ENCODE measurements around the gene KREMEN2. TPM values are rescaled to one million over a fixed set of nuclear protein-coding genes. Genes with fewer than 3 reads are reported as not detected.
"Not testable (repeated sequence)": the region's sequence is repeated elsewhere in the genome, so short reads cannot be mapped to it uniquely, and the experiment has no call there.

The KREMEN2 gene
- total RNA-seq, 1 donor from 2014 or later, result 0.50 TPM

DNA sequence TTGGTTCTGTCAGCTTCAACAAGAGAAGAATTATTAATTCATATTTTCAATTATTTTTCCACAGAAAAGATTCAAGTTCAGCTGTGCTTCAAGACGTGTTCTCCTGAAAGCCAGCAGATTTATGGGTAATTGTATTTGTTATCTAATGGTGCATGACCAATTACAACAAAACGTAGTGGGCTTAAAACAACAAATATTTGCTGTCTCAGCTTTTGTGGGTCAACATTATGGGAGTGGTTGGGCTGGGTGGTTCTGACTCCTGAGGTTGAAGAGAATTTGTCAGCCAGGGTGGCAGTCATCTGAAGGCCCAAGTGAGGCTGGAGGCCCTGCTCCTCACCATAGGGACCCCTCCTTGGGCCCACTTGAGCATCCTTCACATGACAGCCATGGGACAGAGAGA lies 24.1 kb upstream of the KREMEN2 start:
- no peak for DNase-seq (ENCODE audit: low read depth)

DNA sequence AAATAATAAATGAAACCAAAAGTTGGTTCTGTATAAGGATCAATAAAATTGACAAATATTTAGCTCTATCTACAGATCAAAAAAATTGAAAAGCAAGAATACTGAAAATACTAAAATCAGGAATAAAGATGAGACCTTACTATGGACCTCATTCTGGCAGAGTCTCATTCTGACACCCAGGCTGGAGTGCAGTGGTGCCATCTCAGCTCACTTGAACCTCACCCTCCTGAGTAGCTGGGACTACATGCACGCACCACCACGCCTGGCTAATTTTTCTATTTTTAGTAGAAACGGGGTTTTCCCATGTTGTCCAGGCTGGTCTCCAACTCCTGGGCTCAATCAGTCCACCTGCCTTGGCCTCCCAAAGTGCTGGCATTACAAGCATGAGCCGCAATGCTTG lies 22.0 kb upstream of the KREMEN2 start:
- DNase-seq (ENCODE audit: low read depth), result no peak

- DNase-seq (ENCODE audit: low read depth), result not testable (repeated sequence)
Observed at GRCh38 chr16:2943716-2944115, 20.4 kb upstream of the KREMEN2 start.

DNA sequence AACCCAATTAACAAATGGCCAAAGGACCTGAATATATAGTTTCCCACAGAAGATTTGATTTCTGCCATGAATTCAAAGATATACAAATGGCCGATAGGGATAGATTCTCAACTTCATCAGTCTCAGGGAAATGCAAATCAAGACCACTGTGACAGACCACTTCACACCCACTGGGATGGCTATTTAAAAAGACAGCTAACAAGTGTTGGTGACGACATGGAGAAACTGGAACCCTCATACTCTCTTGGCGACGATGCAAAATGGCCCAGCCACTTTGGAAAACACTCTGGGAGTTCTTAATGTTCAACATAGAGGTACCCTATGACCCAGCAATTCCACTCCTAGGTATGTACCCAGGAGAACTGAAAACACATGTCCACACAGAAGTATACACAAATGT lies 17.4 kb upstream of the KREMEN2 start:
- DNase-seq (ENCODE audit: low read depth), result no peak

- DNase-seq (ENCODE audit: low read depth), result no peak
Observed at GRCh38 chr16:2948807-2949704, 15.0 kb upstream of the KREMEN2 start.

- DNase-seq (ENCODE audit: low read depth), result no peak
Observed at GRCh38 chr16:2949705-2950352, 14.2 kb upstream of the KREMEN2 start.

DNA sequence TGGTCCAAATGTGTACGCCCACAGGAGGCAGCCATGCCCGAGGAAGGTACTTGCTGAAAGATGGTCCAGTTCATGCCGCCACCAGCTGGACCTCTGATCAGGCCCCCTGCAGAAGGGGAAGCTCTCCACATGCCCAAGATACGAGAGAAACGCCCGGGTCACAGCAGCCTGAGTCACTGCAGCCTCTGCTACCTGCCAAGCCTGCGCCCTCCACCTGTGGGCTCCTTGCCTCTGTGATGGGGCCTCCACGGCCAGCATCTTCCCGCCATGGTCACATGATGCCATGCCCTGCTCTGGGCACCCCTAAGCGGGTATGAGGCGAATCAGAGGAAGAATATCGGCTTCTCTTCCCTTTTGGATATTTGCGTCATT lies 13.7 kb upstream of the KREMEN2 start:
- no peak for DNase-seq (ENCODE audit: low read depth)

DNA sequence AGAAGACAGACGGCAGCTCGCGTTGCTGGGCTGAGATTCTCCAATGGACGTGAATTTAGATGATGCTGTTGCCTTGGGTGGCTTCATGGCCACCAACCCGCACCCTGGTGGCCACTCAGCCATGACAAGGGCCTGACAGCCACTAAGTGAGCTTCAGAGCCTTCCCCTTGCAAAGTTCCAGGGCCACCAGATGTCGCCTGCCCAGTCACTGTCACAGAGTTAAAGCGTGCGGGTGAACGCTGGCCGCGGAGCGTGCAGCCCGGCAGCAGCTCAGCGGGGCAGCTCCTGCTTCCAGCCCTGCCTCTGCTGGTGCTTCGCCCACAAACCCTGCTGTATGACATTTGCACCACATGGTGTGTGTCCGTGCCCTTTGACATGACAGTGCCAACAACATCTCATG lies 13.3 kb upstream of the KREMEN2 start:
- no peak for DNase-seq (ENCODE audit: low read depth)

DNA sequence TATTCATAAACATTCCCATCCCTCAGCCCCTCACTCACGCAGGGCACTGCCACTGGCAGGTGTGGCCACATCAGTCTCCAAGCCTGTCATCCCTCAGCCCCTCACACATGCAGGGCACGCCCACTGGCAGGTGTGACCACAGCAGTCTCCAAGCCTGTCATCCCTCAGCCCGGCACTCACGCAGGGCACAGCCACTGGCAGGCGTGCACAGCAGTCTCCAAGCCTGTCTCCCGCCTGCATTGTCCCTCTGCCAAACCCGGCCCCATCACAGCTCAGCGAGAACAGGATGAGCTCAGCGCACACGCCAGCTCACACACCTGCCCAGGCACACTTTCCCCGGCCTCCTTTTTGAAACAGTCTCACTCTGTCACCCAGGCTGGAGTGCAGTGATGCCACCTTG lies 11.4 kb upstream of the KREMEN2 start:
- no peak for DNase-seq (ENCODE audit: low read depth)

GRCh38 chr16:2953706-2954627 lies 10.1 kb upstream of the KREMEN2 start:
- no peak for DNase-seq (ENCODE audit: low read depth)

- no peak for DNase-seq (ENCODE audit: low read depth)
Observed at GRCh38 chr16:2954656-2955381, 9.3 kb upstream of the KREMEN2 start.

GRCh38 chr16:2955438-2955778 lies 8.7 kb upstream of the KREMEN2 start:
- no peak for DNase-seq (ENCODE audit: low read depth)

- no peak for DNase-seq (ENCODE audit: low read depth)
Observed at GRCh38 chr16:2955779-2956578, 8.1 kb upstream of the KREMEN2 start.

- no peak for DNase-seq (ENCODE audit: low read depth)
Observed at GRCh38 chr16:2956579-2956956, 7.5 kb upstream of the KREMEN2 start.

DNA sequence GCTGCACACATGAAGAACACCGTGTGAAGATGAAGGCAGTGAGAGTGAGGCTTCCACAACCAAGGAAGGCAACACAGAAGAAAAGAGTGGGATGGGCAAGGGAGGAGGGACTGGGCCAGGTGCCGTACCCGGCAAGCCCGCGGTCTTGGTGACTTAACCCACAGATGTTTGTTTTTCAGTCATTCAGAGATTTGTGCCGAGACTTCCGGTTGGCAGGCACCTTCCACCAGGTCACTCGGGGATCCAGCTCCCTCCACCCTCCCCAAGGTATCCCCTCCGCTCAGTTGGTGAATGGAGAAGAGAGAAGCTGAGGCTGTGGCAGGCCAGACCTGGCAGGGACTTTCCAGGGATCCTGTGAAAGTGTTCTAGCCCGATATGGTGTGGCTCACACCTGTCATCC lies 4.9 kb upstream of the KREMEN2 start:
- no peak for DNase-seq (ENCODE audit: low read depth)

DNA sequence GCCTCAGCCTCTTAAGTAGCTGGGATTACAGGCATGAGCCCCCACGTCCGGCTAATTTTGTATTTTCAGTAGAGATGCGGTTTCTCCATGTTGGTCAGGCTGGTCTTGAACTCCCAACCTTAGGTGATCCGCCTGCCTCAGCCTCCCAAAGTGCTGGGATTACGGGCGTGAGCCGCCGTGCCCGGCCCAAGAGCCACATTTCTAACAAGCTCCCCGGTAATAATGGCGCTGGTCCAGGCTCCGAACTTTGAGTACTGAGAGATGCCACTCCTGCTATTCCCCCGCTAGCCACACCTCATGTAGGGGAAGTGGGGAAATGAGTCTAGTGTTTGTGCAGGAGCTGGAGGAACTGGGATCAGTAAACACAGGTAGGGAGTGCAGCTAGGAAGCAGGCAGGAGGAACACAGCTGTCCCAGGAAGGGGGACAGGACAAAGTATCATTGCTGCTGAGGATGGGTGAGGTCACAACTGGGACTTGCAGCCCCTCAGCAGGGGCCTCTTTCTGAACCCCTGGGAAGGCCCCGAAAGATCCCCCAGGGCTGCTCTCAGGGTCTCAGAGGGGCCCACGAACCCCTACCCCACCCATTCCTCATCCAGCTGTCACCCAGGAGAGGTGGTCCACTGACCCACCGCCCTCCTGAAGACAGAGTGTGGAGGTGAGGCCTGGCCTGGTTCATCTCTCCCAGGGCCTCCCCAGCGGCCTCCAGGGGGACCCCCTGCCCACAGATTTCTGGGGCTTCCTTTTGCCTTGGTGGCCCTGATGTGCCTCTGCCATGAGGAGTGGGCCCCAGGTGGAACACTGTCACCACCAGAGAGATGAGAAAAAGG lies 3.7 kb upstream of the KREMEN2 start:
- DNase-seq (ENCODE audit: low read depth), result no peak

GRCh38 chr16:2962334-2963073 lies 1.6 kb upstream of the KREMEN2 start:
- no peak for DNase-seq (ENCODE audit: low read depth)

- no peak for DNase-seq (ENCODE audit: low read depth)
Observed at GRCh38 chr16:2963074-2963722, 877 bp upstream of the KREMEN2 start.
